IMR-90 (cell line): ENCODE data around the gene TRIM63. TPM values are rescaled to one million over a fixed set of nuclear protein-coding genes. Genes with fewer than 3 reads are reported as not detected.

Experiments
- ATAC-seq: fragments of 200-7000 bp; cut with Tn5 transposase; 2 replicates; pipeline ENCODE4 v1.9.1; 2020; ENCODE audit warnings: low read depth, mild to moderate bottlenecking, moderate library complexity
- BruUV-seq: library from RNA; stranded (reverse); fragments of 400-500 nt; replicated peaks from 2 replicates; lab custom pipeline; 2021; lab: Mats Ljungman, UMichigan
- CTCF ChIA-PET: fragments of 300-600 bp; formaldehyde crosslinking; extraction: SDS; loops from one replicate; lab custom pipeline; 2021; ENCODE audit warnings: antibody characterized with exemption; lab: Yijun Ruan, JAX
- POLR2A ChIA-PET: fragments of 300-600 bp; sonication (Branson Sonifier 250); formaldehyde crosslinking; loops from one replicate; lab custom pipeline; 2022; ENCODE audit warnings: antibody characterized with exemption; ENCODE audit not compliant: unreplicated experiment; lab: Charles Lee
- DNase-seq: peaks from one replicate; pipeline ENCODE4 v3.0.0; 2013
- H2AFZ ChIP-seq: replicated peaks from 2 replicates; pipeline ENCODE3; 2013; ENCODE audit warnings: low read length, mild to moderate bottlenecking; ENCODE audit not compliant: poor library complexity
- H2AK5ac ChIP-seq: 2 replicates; pipeline ENCODE4 v1.6.1; 2013; ENCODE audit warnings: low read depth, low read length, inconsistent platforms
- H2AK9ac ChIP-seq: replicated peaks from 2 replicates; pipeline ENCODE3; 2013; ENCODE audit warnings: mild to moderate bottlenecking, low read depth, low read length, moderate library complexity; ENCODE audit not compliant: poor library complexity
- H2BK120ac ChIP-seq: 2 replicates; pipeline ENCODE4 v1.6.1; 2013; ENCODE audit warnings: low read depth, low read length, inconsistent platforms
- H2BK15ac ChIP-seq: 3 replicates; pipeline ENCODE4 v1.6.1; 2013; ENCODE audit warnings: low read depth, low read length, inconsistent platforms
- H2BK20ac ChIP-seq: 2 replicates; pipeline ENCODE4 v1.6.1; 2013; ENCODE audit warnings: low read depth, mild to moderate bottlenecking, inconsistent platforms, low read length, moderate library complexity
- H2BK5ac ChIP-seq: 2 replicates; pipeline ENCODE4 v1.6.1; 2013; ENCODE audit warnings: mild to moderate bottlenecking, low read depth, low read length, inconsistent platforms; ENCODE audit not compliant: poor library complexity, severe bottlenecking
- H3K14ac ChIP-seq: replicated peaks from 2 replicates; pipeline ENCODE4 v1.6.1; 2013; ENCODE audit warnings: low read depth, low read length, inconsistent platforms
- H3K18ac ChIP-seq: 2 replicates; pipeline ENCODE4 v1.6.1; 2013; ENCODE audit warnings: low read depth, low read length, control low read depth
- H3K23ac ChIP-seq: 2 replicates; pipeline ENCODE4 v1.6.1; 2013; ENCODE audit warnings: low read depth, low read length, inconsistent platforms
- H3K27ac ChIP-seq: 2 replicates; pipeline ENCODE4 v1.5.1; 2013; ENCODE audit warnings: mild to moderate bottlenecking, control low read depth, low read length; ENCODE audit not compliant: insufficient read depth
- H3K27me3 ChIP-seq: 2 replicates; pipeline ENCODE4 v1.6.1; 2013; ENCODE audit warnings: low read length; ENCODE audit not compliant: control insufficient read depth, insufficient read depth
- H3K36me3 ChIP-seq: 2 replicates; pipeline ENCODE4 v1.6.1; 2013; ENCODE audit warnings: low read length, mixed read lengths; ENCODE audit not compliant: control insufficient read depth, insufficient read depth
- H3K4ac ChIP-seq: 2 replicates; pipeline ENCODE4 v1.6.1; 2013; ENCODE audit warnings: low read depth, low read length, inconsistent platforms
- H3K4me1 ChIP-seq: 2 replicates; pipeline ENCODE4 v1.6.1; 2013; ENCODE audit warnings: low read length, mixed read lengths; ENCODE audit not compliant: control insufficient read depth, insufficient read depth
- H3K4me2 ChIP-seq: 2 replicates; pipeline ENCODE4 v1.6.1; 2013; ENCODE audit warnings: low read depth, mild to moderate bottlenecking, control low read depth, low read length, moderate library complexity
- H3K4me3 ChIP-seq: 2 replicates; pipeline ENCODE4 v1.5.1; 2013; ENCODE audit warnings: low read depth, mild to moderate bottlenecking, control low read depth, low read length, moderate library complexity; ENCODE audit not compliant: insufficient read depth
- H3K56ac ChIP-seq: 2 replicates; pipeline ENCODE4 v1.6.1; 2013; ENCODE audit warnings: low read length, inconsistent platforms; ENCODE audit not compliant: insufficient read depth; ENCODE audit errors: extremely low read depth
- H3K79me1 ChIP-seq, 2 experiments: 2 replicates each; pipeline ENCODE4 v1.6.1; 2013; ENCODE audit warnings: low read length in 2 of 2, inconsistent platforms in 1 of 2, low read depth in 1 of 2
- H3K9ac ChIP-seq: 2 replicates; pipeline ENCODE4 v1.6.1; 2013; ENCODE audit warnings: low read depth, low read length, control low read depth
- H3K9me1 ChIP-seq: 2 replicates; pipeline ENCODE4 v1.6.1; 2013; ENCODE audit warnings: low read length, inconsistent platforms; ENCODE audit not compliant: insufficient read depth
- H3K9me3 ChIP-seq: 2 replicates; pipeline ENCODE4 v1.6.1; 2013; ENCODE audit warnings: low read length; ENCODE audit not compliant: control insufficient read depth, insufficient read depth
- H4K20me1 ChIP-seq: 2 replicates; pipeline ENCODE4 v1.6.1; 2013; ENCODE audit warnings: low read length, inconsistent platforms; ENCODE audit not compliant: insufficient read depth
- H4K5ac ChIP-seq: 2 replicates; pipeline ENCODE4 v1.6.1; 2013; ENCODE audit warnings: mild to moderate bottlenecking, low read depth, low read length, control low read depth
- H4K8ac ChIP-seq, 2 experiments: 2 replicates each; pipeline ENCODE4 v1.6.1; 2013; ENCODE audit warnings: low read depth in 2 of 2, low read length in 2 of 2, control low read depth in 1 of 2, inconsistent platforms in 1 of 2
- H4K91ac ChIP-seq: 2 replicates; pipeline ENCODE4 v1.6.1; 2013; ENCODE audit warnings: low read depth, low read length, inconsistent platforms; ENCODE audit not compliant: insufficient read depth
- BHLHE40 ChIP-seq: fragments of 150-350 bp; IDR thresholded peaks from 2 replicates; pipeline ENCODE4 v1.6.1; 2016; ENCODE audit warnings: mild to moderate bottlenecking, low read depth, low read length
- CEBPB ChIP-seq: IDR thresholded peaks from 2 replicates; pipeline ENCODE4 v1.6.1; 2012; ENCODE audit warnings: low read depth, low read length, improper control_type of control experiment
- CTCF ChIP-seq: conservative IDR thresholded peaks from 2 replicates; pipeline ENCODE4 v1.5.1; 2012; ENCODE audit warnings: mild to moderate bottlenecking, low read depth, low read length, improper control_type of control experiment
- MAFK ChIP-seq: IDR thresholded peaks from 2 replicates; pipeline ENCODE4 v1.6.1; 2012; ENCODE audit warnings: low read depth, low read length, improper control_type of control experiment
- POLR2A ChIP-seq: IDR thresholded peaks from 2 replicates; pipeline ENCODE4 v1.6.1; 2012; ENCODE audit warnings: mild to moderate bottlenecking, low read depth, low read length
- RAD21 ChIP-seq: IDR thresholded peaks from 2 replicates; pipeline ENCODE4 v1.6.1; 2012; ENCODE audit warnings: low read length, improper control_type of control experiment
- RCOR1 ChIP-seq: IDR thresholded peaks from 2 replicates; pipeline ENCODE4 v1.6.1; 2012; ENCODE audit warnings: mild to moderate bottlenecking, low read length, improper control_type of control experiment; ENCODE audit not compliant: insufficient replicate concordance
- SMC3 ChIP-seq: fragments of 150-350 bp; IDR thresholded peaks from 2 replicates; pipeline ENCODE4 v1.6.1; 2016; ENCODE audit warnings: low read depth, mild to moderate bottlenecking, antibody characterized with exemption, low read length, moderate library complexity
- WGBS, 2 experiments: methylation state at CpG; one replicate each; pipeline versions ENCODE4 v1.1.5 to v1.1.7; 2013; ENCODE audit warnings: missing lambda C conversion rate in 2 of 2; ENCODE audit not compliant: insufficient read length in 1 of 2; ENCODE audit errors: extremely low coverage in 2 of 2; 5-methylcytosine and 5-hydroxymethylcytosine counted together
- dilution Hi-C: fragments of 300-500 bp; cut with HindIII; formaldehyde crosslinking; loops from one replicate; pipeline ENCODE4 v1.14.3; 2018; ENCODE audit warnings: low sequenced_read_pairs; ENCODE audit not compliant: unreplicated experiment
- in situ Hi-C: fragments of 300-500 bp; cut with MboI; formaldehyde crosslinking; loops from 3 replicates; pipeline ENCODE4 v1.14.3; 2019; ENCODE audit warnings: low sequenced_read_pairs, inconsistent platforms, mixed read lengths
- intact Hi-C: fragments of 100-400 bp; cut with micrococcal nuclease; formaldehyde crosslinking; loops from 2 replicates; pipeline ENCODE4 v1.10.0; 2022
- polyA plus RNA-seq, 3 experiments: library from polyadenylated mRNA; depleted of rRNA; stranded (reverse); fragments of >200 nt; gene quantifications; 2 replicates each; pipeline ENCODE4 v1.2.3, GENCODE V29; 2012; ENCODE audit warnings: low replicate concordance in 1 of 3
- total RNA-seq: library from RNA; depleted of rRNA; stranded (reverse); fragments of >200 nt; gene quantifications from 2 replicates; pipeline ENCODE4 v1.2.3, GENCODE V29; 2012

TRIM63 gene
- total and polyA plus RNA-seq, 2 of the 4 experiments (the other 2 are of a cell fraction), result not detected

- H2BK15ac ChIP-seq, result no peak overlapping the region
- dilution Hi-C loops, result no loop called here
- H2AFZ ChIP-seq, result no peak overlapping the region
- H3K14ac ChIP-seq, result no peak overlapping the region
- no peak overlapping the region for H3K27ac ChIP-seq
- no peak overlapping the region for H3K4me2 ChIP-seq
- H3K9me3 ChIP-seq, result no peaks in the 10 kb centered on the region
- no peaks in the 10 kb centered on the region for H3K79me1 ChIP-seq
- H3K4me3 ChIP-seq, result no peak overlapping the region
- no peak overlapping the region for H3K23ac ChIP-seq
- no TSS peak for BruUV-seq
- intact Hi-C loops, result loop anchor here (5.0 kb wide), 1 partner anchor 239 kb away; no protein-coding TSS in a partner anchor
- H3K27me3 ChIP-seq, result peaks cover 36% of the 10 kb centered on the region
- H4K20me1 ChIP-seq, result no peaks in the 10 kb centered on the region
- H3K4me1 ChIP-seq, result peaks cover 6% of the 10 kb centered on the region
- no peak overlapping the region for H2BK120ac ChIP-seq
- no peak overlapping the region for H4K91ac ChIP-seq
- H2AK5ac ChIP-seq, result no peak overlapping the region
- ATAC-seq (no peak), DNase-seq (no peak)
- in situ Hi-C loops, result no loop called here
- H3K9ac ChIP-seq, result no peak overlapping the region
- H2AK9ac ChIP-seq, result no peak overlapping the region
- ChIA-PET CTCF (no interaction called here), POLR2A (no interaction called here)
- no peak overlapping the region for H3K4ac ChIP-seq
- no peaks in the 10 kb centered on the region for H3K36me3 ChIP-seq
- 65% methylated on average over 3 of the region's 6 CpGs; no CpG with 5 or more reads in 1 of the 2 experiments for WGBS, 2 experiments
- no peak overlapping the region for H2BK20ac ChIP-seq
- no peak overlapping the region for H2BK5ac ChIP-seq
- no peak overlapping the region for H3K18ac ChIP-seq
- no peak for TF ChIP-seq MAFK
- no peak for TF ChIP-seq BHLHE40
- no peak for TF ChIP-seq RCOR1
- no peak for TF ChIP-seq POLR2A
- no peak for TF ChIP-seq SMC3
- no peak for TF ChIP-seq CTCF
- no peak for TF ChIP-seq CEBPB
- no peak for TF ChIP-seq RAD21
- 0 out of 2 replicates have a peak, but pooled peaks cover 3% of the 10 kb centered on the region for H3K9me1 ChIP-seq
- H3K56ac ChIP-seq, result no peak overlapping the region
- no peak overlapping the region for H4K8ac ChIP-seq
- no peak overlapping the region for H4K5ac ChIP-seq
These were observed 29.0 kb downstream of the TRIM63 start for GRCh38 chr1:26038477-26038876.
